GM08714 (cell line): Measurements from ENCODE around the gene PSG11.
"Not testable (repeated sequence)": the region's sequence is repeated elsewhere in the genome, so short reads cannot be mapped to it uniquely, and the experiment has no call there.

Experiments used
- H3K4me3 ChIP-seq: fragments of 200-500 bp; sonication (Bioruptor generic); 2 replicates; pipeline ENCODE4 v1.5.1; 2014; ENCODE audit warnings: mild to moderate bottlenecking, low read length, inconsistent platforms
- ZNF274 ChIP-seq: IDR thresholded peaks from 2 replicates; pipeline ENCODE4 v1.6.1; 2012; ENCODE audit warnings: mild to moderate bottlenecking, low read depth, low read length

The PSG11 gene

DNA sequence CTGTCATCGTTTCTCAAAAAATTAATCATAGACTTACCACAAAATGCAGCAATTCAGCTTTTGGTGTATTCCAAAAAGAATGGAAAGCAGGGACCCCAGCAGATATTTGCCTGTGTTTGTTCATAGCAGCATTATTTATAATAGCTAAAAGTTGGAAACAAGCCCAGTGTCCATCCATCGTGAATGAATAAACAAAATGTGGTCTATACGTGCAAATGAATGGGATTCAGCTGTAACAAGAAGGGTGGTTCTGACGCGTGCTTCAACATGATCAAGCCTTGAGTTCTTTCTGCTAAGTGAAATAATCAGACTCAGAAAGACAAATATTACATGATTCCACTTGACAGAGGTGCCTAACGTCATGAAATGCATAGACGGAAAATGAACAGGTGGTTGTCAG, 36.4 kb downstream of the PSG11 start:
- no peak overlapping the region for H3K4me3 ChIP-seq
- TF ChIP-seq ZNF274: no peak

DNA sequence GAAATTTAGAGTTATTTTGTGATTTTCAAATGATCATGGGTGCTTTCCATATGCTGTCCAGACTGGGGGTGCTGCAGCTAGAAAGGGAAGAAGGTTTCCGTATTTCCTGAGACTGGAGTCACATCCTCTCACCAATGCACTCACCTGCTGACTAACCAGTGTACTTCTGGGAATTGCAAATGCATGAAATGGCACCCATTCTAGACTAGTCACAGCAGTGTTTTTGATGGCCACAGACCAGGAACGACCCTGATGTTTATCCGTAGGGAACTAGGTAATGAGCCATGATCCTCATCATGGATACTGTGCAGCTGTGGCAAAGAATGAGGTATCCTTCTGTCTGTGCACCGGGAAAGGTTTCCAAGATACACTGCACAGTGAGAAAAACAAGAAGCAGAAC, 37.1 kb downstream of the PSG11 start:
- H3K4me3 ChIP-seq: not testable (repeated sequence)

DNA sequence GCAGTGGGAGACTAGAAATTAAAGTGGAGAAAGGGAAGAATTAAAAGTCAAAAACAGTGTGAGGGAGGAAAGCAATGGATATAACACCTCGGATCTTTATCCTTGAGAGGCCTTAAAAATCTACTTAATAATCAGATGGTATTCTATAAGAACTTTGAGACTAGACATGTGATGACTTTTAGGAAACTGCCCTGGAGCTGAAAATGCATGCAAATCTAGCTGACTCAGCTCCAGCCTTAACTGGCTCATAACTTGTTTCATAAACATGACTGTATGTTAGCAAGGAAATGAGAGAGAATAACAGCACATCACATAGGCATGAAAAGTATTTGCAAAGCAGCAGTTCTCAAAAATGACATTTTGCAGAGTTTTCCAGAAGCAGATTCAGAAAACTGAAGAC, 38.1 kb downstream of the PSG11 start:
- H3K4me3 ChIP-seq: not testable (repeated sequence)

DNA sequence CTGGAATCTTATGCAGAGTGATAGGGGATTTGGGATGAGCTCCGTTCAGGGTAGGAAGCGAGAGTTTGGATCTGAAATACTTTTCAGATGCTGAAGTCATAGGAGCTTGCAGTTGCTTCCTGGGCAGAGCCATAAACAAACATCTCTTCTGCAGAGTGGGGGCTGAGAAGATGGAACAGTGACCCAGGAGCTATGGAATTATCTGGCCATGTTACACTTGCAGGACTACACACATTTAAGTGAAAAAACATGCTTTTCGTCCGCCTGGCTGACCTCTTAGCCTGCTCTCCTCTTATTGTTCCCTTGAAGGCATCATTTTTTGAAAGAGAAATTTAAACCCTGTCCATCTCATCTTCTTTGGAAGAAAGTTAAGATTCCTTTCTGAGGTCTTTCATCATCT, 40.7 kb downstream of the PSG11 start:
- TF ChIP-seq ZNF274: no peak
- H3K4me3 ChIP-seq: no peak overlapping the region

DNA sequence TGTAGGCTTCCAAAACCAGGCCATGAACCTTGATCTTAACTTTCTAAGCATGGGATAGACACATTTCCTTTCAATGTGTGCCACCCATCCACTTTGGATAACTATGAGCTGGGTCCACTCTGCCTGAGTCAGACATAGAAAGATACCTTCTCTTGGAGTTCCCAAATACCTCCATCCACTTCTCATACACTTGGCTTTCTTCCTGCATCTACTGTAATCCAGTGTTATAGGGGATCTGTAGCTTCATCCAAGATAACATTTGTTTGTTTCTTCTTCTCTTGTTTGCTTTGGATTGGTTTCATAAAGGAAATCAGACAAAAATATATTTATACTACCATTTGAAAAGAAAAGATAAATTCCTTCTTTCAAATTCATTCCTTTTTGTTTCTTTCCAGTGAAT, 44.2 kb downstream of the PSG11 start:
- not testable (repeated sequence) for H3K4me3 ChIP-seq

DNA sequence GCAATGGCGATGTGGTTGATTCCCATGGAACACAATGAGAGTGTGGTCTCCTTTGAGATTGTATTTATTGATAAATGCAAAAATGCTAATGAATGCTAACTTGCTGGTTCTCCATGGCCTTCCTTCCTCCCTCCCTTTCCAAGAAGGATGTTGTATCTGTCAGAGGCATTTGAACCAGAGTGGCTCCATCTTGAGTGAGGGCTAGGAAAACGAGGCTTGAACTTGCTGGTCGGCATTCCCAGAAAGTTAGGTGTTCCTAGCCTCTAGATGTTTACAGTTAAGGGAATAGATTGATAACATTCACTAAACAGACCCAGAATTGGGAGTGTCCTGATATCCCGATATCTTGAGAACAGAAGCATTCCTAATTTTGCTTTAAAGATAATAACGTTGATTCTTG, 54.8 kb downstream of the PSG11 start:
- not testable (repeated sequence) for H3K4me3 ChIP-seq

DNA sequence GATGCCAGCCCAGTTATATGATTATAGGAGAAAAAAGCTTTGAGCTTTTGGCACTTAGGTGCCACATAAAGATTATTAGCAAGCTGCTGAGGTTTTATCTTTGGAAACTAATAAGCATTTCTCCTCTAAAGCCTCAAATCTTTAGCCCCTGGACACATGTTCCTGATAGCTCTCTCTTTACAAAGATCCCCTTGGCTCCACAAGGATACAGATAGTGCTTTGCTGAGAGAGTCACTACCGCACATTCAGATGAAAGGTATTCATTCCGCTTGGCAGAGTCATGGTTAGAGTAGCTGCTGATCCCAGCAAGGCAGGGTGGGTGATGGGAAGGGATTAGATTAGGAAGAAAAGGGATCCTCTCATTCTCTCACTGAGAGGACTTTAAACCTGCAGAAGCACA, 61.1 kb downstream of the PSG11 start:
- TF ChIP-seq ZNF274: no peak
- H3K4me3 ChIP-seq: no peak overlapping the region

DNA sequence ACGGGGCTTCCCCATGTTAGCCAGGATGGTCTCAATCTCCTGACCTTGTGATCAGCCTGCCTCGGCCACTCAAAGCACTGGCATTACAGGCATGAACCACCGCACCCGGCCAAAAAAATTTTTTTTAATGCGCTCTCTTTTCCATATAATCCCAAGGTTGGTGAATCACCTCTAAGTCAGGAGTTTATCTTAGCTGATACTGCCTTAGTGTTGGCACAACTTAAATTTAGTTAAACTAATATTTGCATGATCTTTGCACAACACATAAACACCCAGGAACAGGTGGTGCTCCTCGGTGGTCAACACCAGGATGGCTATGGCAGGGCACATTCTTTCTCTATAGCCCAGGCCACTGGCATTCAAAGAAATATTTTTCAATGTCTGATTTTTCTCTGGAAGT, 65.2 kb downstream of the PSG11 start:
- no peak overlapping the region for H3K4me3 ChIP-seq
- no peak for TF ChIP-seq ZNF274
